AG10803 (cell line): Measurements from ENCODE around the gene TP73.
A peak's percentile ranks its signal among the peaks of the same experiment; 100 is the strongest.

Source experiments
- DNase-seq: peaks from one replicate; pipeline ENCODE4 v3.0.0; 2010; ENCODE audit warnings: low read depth
- H3K4me3 ChIP-seq: 2 replicates; pipeline ENCODE4 v1.5.1; 2011; ENCODE audit warnings: mild to moderate bottlenecking, low read length, control low read depth
- CTCF ChIP-seq: conservative IDR thresholded peaks from 2 replicates; pipeline ENCODE4 v1.5.1; 2011; ENCODE audit warnings: mild to moderate bottlenecking, low read length, control low read depth, inconsistent platforms

Gene TP73

GRCh38 chr1:3774946-3775489, 122.7 kb downstream of the TP73 start:
- H3K4me3 ChIP-seq, result no peak overlapping the region
- TF ChIP-seq CTCF, result no peak
- peak; percentile 21 for DNase-seq

GRCh38 chr1:3775490-3776230, 123.3 kb downstream of the TP73 start:
- no peak for TF ChIP-seq CTCF
- H3K4me3 ChIP-seq, result no peak overlapping the region
- DNase-seq, result peak; percentile 33

GRCh38 chr1:3776231-3776961, 124.1 kb downstream of the TP73 start:
- DNase-seq, result no peak
- no peak overlapping the region for H3K4me3 ChIP-seq
- TF ChIP-seq CTCF, result no peak

GRCh38 chr1:3777078-3777547, 124.8 kb downstream of the TP73 start:
- no peak overlapping the region for H3K4me3 ChIP-seq
- DNase-seq, result no peak
- no peak for TF ChIP-seq CTCF

GRCh38 chr1:3777647-3778589, 125.6 kb downstream of the TP73 start:
- no peak for DNase-seq
- no peak overlapping the region for H3K4me3 ChIP-seq
- no peak for TF ChIP-seq CTCF

- no peak overlapping the region for H3K4me3 ChIP-seq
These were observed 126.4 kb downstream of the TP73 start for GRCh38 chr1:3778590-3779264.

More at GRCh38 chr1:3778590-3779264, 126.4 kb downstream of the TP73 start:
- TF ChIP-seq CTCF, result no peak
- DNase-seq, result no peak
